GM21447 (cell line): Measurements from ENCODE around the gene UBE2E1.

Experiments
- ATAC-seq: cut with Tn5 transposase; IDR thresholded peaks from one replicate; pipeline ENCODE4 v1.9.1; 2021; ENCODE audit not compliant: unreplicated experiment

The UBE2E1 gene

GRCh38 chr3:23819599-23820360 is 14.0 kb downstream of the UBE2E1 start:
- no peak for ATAC-seq

GRCh38 chr3:23820888-23821287 is 15.1 kb downstream of the UBE2E1 start:
- ATAC-seq = no peak

GRCh38 chr3:23821858-23822257 is 16.1 kb downstream of the UBE2E1 start:
- no peak for ATAC-seq

- ATAC-seq = no peak
Measured at GRCh38 chr3:23822559-23822958, 16.8 kb downstream of the UBE2E1 start.

DNA sequence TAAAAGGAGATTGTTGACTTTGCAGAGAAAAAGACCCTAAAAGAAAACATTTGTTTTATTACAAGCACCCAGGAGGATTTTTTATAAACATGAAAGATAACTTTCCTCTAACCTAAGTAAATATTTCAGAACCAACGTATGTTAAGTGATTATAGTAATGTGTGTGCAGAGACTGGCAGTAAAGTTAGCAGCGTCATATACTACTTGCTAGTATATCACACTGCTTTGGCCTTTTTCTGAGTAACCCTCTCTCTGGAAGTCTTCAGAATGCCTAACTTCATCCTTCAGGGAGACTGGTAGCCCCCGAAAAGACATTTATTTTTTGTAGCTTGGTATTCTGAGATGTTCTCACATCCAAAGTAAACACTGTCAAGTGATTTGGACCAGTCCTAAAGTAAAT is 17.9 kb downstream of the UBE2E1 start:
- ATAC-seq = no peak

DNA sequence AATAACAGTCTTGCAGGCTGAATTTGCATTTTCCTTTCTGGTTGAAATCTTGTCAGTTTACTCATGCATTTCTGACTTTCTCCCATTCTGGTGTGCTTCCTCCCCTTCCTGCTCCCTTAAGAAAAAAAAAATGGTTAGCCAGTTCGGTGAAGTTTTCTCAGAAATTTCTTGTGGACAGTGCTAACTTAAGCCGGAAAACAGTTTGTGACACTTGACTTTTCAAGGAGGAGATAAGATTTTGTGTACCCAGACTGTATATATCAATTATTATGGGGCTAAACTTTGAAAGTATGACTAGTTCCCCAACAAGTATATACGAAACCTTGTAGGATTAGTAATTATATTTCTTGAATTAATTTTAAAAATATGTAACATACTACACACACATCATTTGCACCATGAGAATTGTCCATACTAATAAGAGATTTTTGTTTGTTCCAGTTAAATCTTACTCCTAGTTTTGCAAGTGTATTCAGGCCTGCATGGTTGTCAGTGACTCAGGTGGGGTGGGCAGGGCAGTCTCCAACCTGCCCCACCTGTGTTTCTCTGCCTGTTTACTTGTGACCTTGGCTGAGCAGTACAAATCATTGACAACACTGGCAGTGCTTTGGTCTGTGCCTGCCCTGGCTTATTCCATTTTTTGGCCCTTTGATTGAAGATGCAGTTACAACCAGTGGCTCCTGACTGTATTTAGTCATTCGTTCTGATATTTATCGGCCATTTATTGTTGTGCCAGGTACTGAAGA is 19.1 kb downstream of the UBE2E1 start:
- ATAC-seq = no peak

GRCh38 chr3:23825802-23826201 is 20.0 kb downstream of the UBE2E1 start:
- ATAC-seq = no peak

DNA sequence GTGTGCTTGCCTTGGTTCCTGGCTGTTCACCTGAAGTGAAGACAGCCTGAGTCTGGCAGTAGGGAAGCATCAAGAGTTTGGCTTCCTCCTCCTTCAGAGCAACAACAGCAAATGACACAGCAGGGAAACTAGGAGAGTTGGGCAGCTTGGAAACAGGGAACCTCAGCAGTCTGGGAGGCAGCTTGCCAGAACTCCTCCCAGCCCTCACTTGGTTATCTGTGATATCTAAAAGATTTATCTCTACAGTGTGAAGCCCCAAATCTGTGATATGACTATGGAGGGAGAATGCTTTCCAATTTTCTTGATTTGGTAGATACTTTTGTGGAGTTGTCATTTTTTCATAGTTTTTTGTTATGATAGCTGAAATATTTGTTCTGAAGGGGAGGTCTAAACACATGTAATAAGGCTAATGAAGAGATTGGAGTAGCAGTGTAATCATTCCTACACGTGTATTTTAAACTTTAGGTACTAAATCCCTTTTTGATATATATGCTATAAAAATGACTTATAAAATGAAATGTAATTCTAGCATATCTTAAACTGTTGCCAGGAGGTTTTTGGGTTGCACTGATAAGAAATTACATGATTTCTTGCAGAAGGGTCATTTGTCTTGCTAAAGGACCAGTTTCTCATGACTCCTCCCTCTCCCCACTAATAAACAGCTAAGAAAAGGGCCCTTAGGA is 20.8 kb downstream of the UBE2E1 start:
- ATAC-seq = no peak

DNA sequence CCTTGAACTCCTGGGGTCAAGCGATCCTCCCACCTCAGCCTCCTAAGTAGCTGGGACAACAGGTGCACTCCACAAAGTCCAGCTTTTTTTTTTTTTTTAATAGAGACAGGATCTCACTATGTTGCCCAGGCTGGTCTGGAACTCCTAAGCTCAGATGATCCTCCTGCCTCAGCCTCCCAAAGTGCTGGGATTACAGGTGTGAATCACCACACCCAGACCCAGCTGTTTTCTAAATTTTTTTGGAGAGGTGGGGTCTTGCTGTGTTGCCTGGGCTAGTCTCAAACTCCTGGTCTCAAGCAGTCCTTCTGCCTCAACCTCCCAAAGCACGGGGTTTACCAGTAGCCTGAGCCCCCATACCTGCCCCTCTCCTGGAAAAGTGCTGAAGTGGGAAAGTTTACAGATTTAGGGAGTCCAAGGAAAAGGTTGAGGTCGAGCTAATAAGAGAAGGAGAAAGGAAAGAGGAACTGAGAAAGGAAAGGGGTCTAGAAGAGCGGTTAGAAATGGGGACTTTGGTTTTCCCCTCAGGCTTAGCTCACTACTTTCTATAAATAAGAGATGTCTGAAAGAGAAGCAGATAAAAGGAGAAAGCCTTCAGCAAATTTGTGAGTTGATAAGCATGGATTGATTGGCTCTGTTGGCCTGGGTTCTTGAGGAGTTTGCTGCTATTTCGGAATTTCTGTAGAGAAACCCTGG is 23.6 kb downstream of the UBE2E1 start:
- ATAC-seq = peak; percentile 63

DNA sequence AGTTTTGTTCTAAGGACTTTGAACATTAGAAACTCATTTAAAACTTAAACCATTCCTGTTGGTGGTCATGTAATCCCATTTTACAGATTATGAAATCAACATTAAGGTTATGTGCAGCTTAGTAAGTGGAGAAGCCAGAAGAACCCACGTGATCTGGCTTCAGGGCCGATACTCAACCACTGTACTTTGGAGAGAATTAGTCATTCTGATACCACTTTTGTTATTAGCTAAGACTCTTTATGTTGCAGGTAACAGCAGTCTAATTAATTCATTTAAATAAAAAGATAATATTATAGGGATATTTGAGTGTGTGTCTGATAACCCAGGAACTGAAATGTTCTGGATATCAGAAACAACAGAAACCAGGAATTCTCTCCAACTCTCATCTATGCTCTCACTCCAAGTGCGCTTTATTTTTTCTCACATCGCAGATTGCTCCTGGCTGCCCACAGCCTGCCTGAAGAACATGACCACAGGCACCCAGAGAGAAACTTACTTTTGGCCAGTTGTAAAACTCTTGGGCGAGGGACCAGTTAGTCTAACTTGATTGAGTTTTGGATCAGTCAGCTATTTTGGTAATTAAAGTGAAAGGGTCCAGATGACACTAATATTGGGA is 25.2 kb downstream of the UBE2E1 start:
- ATAC-seq = peak; percentile 79

DNA sequence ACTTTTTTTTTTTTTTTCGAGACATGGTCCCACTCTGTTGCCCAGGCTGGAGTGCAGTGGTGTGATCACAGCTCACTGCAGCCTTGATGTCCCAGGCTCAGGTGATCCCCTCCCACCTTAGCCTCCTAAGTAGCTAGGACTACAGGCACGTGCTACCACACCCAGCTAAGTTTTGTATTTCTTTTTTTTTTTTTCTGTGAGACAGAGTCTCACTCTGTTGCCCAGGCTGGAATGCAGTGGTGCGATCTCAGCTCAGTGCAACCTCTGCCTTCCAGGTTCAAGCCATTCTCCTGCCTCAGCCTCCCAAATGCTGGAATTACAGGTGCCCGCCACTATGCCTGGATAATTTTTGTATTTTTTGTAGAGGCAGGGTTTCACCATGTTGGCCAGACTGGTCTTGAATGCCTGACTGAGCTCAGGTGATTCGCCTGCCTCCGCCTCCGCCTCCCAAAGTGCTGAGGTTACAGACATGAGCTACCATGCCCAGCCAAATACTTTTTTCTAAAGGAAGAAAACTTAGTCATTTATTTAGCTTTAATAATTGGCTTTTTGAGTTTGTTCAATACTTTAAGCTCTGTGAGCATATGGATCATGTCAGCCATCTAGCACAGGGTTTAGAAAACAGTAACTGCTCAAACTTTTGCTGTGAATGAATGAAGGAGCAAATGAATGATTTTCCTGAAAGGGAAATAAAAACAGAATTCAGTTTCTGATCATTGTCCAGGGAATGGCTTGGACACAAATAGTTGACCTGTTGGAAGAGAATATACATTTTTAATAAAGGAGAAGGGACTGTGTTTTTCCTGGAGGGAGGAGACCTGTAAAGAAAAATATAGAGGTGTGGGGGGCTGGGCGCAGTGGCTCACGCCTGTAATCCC is 26.0 kb downstream of the UBE2E1 start:
- ATAC-seq = peak; percentile 16

DNA sequence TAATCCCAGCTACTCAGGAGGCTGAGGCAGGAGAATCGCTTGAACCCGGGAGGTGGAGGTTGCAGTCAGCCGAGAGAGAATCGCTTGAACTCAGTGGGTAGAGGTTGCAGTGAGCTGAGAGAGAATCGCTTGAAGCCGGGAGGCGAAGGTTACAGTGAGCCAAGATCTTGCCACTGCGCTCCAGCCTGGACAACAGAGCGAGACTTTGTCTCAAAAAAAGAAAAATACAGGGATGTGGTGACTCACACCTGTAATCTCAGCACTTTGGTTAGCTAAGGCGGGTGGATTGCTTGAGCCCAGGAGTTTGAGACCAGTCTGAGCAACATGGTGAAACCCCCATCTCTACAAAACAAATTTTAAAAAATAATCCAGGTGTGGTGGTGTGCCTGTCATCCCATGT is 26.8 kb downstream of the UBE2E1 start:
- ATAC-seq = no peak

GRCh38 chr3:23834082-23834870 is 28.5 kb downstream of the UBE2E1 start:
- no peak for ATAC-seq

GRCh38 chr3:23835087-23835486 is 29.3 kb downstream of the UBE2E1 start:
- ATAC-seq = no peak

GRCh38 chr3:23835802-23836201 is 30.0 kb downstream of the UBE2E1 start:
- ATAC-seq = no peak

- no peak for ATAC-seq
Measured at GRCh38 chr3:23836536-23837230, 30.9 kb downstream of the UBE2E1 start.

DNA sequence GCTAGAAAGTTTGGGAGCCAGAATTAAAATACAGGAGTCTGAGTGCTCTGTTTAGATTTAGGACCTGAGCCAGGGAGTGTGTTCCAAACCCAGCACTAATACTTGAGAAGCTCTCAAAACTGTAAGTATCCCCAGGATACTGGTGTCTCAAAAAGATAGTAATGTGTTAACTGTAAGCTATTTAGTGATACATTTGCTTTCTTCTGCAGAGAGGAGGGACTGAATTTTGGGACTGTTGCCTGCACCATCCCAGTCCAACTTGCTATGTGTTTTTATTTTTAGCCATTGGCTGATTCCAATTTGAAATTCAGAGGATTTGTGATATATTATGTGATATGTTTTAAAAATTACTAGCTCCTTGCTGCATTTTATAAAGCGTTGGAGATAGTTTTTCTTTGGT is 31.5 kb downstream of the UBE2E1 start:
- no peak for ATAC-seq

DNA sequence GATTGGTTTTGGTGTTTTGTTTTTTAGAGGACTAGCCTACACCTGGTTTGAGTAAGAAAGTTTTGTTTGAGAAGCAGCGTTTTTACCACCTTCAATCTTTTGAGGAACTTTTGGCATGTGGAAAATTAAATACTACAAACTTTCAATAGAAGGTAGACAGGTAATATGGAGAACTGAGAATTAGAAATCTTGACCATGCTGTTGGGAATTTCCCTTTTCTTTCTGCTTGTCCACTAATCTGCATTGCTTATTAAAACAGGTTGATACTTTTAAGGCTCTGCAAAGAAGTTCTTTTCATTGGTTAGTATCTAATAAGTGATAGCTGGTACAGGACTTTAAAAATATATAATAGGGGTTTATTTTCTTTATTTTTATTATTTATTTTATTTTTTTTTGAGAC is 31.9 kb downstream of the UBE2E1 start:
- peak; percentile 44 for ATAC-seq

DNA sequence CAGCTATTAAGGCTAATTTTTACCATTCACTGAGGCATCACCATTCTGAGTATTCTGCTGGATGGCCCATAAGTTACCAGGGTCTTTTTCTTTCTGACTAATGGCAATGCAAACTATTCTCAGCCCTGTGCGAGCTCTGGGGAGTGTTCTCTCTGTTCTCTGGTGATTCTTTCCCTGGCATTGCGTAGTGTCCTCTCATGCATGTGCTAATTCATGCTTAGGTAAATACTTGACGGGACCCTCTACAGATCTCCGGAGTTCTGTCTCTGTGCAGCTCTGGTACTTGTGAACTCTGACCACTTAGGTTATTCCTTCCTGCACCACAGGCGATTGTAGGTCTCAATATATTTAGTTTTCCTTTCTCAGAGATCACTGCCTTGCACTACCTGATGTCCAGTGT is 34.8 kb downstream of the UBE2E1 start:
- ATAC-seq = no peak
